Measurements from ENCODE around the gene ARMC3.
A peak's percentile ranks its signal among the peaks of the same experiment; 100 is the strongest.
"Not testable (repeated sequence)": the region's sequence is repeated elsewhere in the genome, so short reads cannot be mapped to it uniquely, and the experiment has no call there.

Gene ARMC3

DNA sequence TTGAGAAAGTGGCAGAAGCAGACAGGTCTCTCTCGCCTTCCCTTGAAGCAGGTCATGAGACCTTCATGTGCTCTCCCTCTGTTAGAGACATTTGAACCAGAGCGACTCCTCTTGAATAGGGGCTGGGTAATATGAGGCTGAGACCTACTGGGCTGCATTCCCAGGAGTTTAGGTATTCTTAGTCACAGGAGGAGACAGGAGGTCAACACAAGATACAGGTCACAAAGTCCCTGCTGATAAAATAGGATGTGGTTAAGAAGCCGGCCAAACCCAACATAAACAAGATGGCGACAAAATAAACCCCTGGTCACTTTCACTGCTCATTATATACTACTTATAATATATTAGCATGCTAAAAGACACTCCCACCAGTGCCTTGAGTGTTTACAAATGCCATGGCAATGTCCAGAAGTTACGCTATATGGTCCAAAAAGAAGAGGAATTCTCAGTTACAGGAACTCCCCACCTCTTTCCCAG lies 124.0 kb downstream of the ARMC3 start:
- DNase-seq: no peak

DNA sequence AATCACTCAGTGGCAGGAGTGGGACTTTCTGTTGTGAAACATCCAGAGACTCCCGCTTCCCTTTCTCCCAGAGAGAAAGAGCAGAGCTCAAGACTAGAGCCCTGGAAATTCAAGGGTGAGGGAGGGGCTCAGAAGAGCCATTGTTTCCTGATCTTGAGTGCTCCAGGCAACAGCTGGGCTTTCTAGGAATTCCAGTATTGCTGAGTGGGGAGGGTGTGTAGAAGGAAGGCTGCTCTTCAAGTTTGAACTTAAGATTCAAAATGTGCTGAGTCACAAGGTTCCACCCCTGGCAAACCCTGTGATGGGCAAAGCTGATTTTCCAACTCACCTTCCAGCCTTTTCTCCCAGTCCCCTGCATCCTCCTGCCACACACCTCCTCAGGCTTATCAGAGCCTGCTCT lies 125.2 kb downstream of the ARMC3 start:
- no peak for DNase-seq

DNA sequence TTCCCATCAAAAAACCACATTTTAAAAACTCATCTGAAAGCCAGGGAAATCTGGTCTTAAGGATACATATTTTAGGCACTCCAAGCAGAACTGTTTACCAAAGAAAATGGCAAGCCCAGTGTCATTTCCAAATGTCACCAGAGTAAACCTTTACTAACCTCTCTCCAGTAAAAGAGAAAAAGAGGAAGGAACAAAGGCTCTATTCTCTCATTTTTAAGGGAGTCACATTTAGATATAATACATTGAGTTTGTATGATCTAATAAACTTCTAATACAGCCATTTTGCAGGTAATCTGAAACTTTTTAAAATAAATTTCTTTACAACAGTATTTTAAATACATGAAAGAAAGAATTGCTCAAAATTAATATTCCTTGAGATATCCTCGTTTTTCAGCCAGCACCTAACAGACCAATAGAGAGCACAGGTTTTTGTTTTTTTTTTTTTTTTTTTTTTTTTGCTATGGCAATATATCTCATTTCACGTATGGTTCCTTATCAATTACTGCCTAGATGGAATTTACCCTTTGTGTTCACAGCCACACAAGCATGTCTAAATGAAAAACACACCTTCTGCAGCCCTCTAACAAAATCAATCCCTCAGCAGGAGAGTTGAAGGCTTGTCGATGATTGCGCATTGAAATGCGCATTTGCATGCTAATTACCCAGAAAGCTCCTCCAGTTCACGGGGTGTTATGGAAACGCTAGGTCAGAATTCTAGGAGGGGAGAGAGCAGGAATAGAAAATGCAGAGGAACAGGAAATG lies 127.8 kb downstream of the ARMC3 start:
- DNase-seq: no peak

DNA sequence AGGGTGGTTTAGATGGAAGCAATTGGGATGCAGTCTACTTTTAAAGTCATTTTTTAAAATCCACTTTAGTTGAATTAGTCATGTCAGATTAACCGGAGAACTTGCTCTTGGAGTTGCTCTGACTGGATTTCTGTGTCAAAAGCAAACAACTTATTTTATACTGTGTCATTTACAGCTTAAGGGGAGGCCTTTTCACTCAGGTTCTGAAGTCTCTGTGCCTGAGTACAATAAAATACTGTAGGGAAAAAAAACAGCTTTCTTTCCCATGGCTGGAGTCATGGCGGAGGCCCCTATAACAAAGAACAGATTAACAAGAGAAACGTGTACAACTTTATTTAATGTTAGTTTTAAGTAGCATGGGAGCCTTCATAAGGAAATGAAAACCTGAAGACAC lies 128.3 kb downstream of the ARMC3 start:
- DNase-seq: no peak

DNA sequence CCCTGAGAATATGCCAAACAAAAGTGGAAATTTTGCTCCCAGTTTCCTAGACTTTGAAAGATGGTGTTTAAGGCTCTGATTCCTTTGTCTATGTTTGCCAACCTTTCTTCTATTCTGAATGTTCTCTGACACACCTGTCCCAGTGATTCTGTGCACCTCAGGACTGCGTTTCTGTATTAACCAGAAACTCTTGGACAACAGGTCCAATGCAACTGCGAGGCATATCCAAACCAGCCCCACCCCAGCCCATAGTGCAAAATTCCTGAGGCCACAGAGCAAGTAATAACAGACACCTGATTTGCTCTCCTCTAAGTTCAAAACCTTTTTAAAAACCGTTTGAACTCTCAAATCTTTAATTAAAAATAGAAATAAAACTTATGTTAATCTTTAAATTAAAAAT lies 130.5 kb downstream of the ARMC3 start:
- DNase-seq: no peak

DNA sequence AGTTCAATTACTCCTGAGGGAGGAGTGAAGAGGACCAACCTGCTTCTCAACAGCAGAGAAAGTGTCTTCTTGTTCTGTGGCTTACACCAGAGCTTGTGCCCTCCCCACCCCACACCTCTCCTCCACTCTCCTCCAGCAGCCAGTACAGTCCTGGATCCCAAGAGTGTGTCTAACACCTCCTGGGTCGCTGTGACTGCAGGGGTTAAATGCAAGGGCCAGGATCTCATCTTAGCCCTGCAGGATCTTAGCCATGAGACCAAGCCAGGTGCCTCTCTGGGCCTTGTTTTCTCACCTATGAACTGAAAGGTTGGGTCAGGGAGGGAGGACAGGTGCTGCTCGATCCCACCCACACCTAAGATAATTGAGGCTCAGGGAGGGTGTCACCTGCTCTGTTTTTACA lies 133.1 kb downstream of the ARMC3 start:
- DNase-seq: no peak

DNA sequence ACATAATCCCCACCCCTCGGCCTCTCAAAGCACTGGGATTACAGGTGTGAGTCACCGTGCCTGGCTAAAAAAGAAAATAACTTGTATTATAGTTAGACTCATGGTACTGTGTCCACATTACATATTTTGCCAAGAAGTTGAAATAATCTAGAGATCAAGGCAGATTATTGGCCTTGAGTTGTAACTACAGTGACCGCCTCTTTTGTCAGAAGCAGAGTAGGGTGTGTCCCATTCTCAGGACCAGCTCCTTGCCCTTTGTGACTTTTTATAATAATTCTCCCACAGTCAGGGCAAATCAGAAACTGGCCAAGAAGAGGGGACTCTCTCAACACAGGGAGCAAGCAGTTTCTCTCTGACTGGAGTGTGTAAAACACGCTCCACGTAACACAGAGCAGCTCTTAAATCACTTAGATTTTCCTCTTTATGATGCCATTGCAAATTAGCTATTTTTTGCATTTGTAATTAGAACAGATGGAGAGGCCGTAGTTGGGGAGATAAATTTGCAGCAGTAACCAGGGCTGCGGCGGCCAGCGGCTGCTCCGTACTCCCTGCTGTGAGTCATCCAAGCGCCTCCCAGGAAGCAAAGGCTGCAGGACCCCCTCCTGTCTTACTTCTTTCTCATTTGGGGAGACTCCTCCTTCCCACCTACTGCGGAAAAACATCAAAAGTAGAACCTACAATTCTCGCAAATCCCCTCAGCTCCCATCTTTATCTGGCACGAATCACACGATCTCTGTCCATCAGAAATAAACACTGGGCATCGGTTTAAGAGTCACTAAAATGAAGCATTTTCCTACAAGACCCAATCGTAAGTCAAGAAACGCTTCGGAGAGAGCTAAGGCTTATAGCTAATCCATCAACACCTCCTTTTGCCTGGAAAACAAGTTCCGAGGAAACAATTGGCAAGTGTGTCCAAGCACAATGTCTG lies 135.5 kb downstream of the ARMC3 start:
- no peak for DNase-seq

DNA sequence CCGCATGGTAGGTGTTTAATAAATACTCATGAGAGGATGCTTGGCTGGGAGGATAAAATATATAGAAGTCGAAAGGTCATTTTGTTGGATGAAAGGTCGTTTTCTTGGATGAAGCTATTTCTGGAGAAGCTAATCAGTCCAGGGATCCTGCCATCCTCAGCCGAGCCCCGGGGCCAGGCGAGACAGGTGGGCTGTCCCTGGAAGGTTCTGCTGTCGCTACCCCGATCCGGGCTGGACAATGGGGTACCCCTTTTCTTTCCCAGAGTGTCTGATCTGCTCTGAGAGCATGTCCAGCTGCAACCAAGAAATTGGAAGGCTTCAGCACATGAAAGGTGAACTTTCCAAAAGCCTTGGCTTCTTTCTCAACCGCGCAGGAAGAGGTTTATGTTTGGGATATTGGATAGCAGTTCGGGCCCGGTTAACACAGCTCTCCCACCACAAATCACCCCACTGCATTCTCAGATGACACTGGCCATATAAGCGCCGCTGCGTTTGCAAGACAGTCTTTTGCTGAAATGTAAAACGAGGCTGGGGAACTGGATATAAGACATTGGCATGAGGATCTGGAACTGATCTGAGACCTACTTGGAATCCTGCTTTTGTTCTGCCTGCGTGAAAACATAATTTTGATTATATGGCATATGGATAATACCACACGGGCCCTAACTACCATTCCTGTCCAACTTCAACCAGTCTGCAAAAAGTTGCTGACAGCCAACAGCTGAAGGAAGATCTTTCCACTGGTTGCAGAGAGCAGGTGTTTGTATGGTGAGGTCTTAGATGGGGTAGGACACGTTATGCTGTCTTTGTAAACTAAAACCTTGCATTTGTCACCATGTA lies 136.3 kb downstream of the ARMC3 start:
- no peak for DNase-seq

DNA sequence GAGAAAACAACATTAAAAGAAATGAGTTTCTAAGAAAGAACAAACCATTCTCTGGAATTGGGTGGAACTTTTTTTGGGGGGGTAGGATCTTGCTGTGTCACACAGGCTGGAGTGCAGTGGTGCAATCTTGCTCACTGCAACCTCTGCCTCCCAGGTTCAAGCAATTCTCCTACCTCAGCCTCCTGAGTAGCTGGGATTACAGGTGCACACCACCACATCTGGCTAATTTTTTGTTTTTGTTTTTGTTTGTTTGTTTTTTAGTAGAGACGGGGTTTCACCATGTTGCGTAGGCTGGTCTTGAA lies 136.9 kb downstream of the ARMC3 start:
- not testable (repeated sequence) for DNase-seq

DNA sequence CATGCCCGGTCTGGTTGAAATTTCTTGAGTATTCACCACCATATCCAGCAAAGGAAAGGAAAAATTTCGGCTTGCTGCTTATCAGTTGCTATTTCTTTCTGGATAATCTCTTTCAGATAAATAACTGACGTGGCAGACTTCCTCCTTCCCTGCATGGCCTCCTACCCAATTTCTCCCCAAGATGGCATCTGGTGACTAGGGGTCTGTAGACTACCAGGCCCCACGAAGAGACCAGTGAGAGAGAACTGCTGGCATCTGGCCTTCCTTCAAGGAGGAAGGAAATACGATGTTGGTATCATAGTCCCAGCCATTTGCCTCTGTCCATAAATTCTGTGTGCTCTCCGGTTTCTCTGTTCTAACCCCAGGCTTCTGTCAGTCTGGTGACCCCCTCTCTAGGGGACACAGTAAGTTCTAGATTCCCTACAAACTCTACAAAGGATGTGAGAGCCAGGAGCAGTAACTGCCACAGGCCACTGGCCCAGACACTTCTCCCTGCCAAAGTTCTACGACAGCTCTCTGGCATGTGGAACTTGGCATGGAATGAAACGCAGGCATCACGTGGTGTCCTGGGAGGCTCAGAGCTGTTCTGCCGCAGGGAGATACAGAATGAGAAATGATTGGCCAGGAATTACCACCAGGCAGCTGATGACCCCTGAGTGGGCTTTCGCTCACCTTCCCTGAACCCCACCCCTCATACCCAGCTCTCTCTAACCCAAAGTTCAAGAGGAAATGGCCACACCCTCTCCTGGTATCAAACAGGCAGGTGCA lies 137.5 kb downstream of the ARMC3 start:
- DNase-seq: no peak

DNA sequence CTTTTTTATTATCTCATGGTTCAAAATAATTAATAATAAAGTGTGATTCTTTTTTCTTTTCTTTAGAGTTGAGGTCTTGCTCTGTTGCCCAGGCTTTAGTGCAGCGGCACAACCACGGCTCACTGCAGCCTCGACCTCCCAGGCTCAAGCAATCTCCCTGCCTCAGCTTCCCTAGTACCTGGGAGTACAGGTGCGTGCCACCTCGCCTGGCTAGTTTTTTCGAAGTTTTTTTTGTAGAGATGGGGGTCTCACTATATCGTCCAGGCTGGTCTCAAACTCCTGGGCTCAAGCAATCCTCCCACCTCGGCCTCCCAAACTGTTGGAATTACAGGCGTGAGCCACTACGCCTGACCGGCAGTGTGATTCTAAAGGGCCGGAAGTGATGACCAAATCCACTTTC lies 139.5 kb downstream of the ARMC3 start:
- DNase-seq: no peak

DNA sequence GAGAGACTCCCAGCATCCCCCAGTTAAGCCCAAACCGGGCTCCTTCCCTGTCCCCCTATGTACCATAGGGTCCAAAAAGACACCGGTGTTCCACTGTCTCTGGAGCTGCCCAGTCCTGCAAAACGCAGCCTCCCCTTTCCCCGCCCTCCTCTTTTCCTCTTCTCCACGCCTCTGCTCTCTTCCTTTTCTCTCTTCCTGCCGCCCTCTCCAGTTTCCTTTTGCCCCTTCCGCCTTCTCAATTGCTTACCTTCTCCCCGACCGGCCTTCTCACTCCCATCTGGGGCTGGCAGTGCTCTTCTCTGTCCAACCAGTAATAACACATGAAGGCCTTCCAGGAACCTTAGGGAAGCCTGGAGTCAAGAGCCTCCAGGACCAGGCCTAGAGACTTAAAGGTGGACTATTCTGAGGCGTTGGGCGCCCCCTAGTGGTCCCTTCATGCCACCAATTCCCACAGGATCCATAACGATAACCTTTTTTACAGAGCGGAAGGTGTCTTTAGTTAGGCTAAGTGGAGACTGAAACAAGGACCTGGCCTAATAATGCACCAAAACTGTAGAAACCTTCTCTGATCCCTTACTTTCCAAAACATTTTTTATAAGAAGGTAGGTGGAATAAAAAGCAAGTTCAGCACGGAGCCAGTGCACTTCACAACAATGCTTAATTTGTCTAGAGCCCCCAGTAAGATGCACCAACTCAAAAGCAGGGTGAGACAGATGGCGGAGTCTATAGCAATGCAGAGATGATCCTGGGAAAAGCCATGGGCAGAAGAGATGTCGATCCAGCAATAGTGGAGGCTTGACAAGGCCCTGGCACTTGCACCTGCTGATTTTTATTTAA lies 140.3 kb downstream of the ARMC3 start:
- DNase-seq: peak; percentile 61 to 62

DNA sequence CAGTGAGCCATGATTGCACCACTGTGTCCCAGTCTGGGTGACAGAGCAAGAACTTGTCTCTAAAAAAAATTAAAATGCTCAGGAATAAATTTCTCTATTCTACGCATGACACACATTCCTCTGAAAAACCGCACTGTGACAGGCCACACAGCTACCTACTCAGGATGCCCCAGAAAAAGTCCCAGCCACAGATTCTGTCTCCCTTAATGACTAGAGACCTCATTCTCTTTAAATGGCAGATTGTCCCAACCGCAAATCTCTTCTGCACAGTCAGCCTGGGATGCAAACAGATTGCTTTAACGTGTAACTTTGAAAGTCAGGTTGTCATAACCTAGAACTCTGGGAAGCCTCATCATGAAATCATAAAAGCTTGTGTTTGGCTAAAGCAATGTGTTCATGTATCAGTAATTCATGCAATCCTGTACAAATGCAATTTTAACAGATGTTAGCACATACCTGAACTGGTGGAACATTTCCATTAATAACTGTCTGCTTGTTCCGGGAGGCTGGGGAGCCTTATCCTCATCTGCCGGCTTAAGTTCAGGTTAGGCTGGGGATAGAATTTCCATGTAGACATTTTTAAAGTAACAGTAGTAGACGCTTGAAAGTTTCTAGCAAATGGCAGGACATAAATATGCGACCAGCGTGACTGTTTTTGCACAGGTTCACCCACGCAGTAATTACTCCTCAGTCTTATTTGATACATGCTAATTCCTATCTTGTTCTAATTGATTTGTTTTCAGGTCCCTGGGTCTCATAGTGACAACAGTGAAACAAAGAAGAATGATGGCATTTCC lies 141.4 kb downstream of the ARMC3 start:
- DNase-seq: no peak

DNA sequence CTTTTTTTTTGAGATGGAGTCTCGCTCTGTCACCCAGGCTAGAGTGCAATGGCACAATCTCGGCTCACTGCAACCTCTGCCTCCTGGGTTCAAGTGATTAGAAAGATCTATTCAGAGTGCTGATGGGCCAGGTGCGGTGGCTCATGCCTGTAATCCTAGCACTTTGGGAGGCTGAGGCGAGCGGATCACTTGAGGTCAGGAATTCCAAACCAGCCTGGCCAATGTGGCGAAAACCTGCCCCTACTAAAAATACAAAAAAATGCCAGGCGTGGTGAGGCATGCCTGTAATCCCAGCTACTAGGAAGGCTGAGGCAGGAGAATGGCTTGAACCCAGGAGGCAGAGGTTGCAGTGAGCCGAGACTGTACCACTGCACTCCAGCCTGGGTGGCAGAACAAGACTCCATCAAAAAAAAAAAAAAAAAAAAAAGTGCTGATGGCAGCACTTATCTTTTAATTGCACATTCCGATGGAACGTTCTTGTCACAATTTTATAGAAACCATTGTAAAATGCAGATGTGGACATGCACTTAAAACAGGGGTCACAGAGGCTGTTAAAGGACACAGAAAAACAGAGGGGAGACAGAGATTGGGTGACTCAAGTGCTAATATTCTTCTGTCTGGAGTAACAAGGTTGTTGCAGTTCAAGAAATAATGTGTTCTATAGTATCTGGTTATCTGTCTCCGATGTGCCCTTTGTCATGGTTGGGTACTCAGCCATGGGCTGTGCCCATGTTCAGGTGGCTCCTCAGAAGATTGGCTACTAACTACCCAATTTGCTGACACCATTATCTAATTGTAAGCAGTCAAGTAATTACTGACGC lies 142.4 kb downstream of the ARMC3 start:
- not testable (repeated sequence) for DNase-seq

DNA sequence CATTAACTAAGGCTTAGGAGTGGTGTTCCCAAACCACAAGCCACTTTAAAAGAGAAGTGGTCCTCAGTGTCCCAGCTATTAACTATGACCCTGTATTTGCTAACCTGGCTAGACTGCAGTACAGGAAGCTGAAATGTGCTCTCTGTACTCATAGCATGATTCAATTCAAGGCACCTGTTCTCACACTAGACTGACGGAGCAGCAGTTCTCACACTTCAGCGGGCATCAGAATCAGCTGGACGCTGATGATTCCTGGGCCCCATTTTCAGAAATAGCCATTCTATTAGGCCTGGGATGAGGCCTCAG lies 143.0 kb downstream of the ARMC3 start:
- DNase-seq: no peak

DNA sequence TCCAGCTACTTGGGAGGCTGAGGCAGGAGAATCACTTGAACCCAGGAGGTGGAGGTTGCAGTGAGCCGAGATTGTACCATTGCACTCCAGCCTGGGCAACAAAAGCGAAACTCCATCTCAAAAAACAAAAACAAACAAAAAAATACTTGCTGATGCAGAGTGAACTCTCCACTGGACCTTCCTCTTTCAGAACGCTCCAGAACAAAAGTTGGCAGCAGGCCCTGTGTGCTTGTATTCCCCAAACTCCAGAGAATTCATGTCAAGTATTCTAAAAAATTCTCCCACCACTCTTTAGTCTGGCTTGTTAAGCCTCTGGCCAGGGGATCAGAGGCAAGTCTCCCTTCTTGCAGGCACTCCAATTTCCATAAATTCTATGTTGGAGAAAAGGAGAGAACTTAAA lies 144.7 kb downstream of the ARMC3 start:
- DNase-seq: not testable (repeated sequence)

DNA sequence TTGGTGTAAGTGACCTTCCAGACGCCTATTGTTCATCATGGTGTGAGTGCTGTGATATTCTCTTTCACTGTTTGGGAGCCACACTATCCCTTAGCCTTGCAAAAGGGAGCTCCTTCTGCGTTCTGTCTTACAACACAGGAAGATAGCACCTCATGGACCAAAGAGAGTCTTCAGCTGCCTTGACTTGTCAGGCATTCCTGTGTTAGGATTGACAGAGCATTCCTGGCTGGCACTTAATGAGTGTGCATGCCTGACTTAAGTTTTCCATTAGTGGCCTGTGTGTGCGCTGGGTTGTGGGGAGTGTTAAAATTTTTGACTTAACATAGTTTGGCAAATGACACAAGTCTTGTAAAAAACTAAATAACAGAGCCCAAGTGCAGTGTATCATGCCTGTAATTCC lies 145.7 kb downstream of the ARMC3 start:
- DNase-seq: no peak

DNA sequence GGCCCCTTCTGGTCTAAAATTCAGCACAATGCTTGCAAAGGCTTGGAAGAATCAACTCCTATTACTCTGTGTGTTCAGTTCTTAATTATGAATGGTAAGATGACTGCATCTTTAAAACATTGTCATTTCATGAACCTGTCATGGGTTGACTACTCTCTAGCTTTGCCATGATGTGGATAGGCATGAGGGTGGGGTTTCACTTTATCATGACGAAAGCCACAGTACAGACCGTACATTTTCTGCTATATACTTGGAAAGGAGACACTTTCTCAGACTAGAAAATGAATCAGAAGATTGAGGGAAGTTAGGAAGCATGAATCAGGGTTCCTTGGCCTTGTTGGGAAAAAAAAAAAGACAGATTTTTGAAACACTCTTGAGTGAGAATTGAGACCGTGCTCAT lies 147.8 kb downstream of the ARMC3 start:
- DNase-seq: no peak

DNA sequence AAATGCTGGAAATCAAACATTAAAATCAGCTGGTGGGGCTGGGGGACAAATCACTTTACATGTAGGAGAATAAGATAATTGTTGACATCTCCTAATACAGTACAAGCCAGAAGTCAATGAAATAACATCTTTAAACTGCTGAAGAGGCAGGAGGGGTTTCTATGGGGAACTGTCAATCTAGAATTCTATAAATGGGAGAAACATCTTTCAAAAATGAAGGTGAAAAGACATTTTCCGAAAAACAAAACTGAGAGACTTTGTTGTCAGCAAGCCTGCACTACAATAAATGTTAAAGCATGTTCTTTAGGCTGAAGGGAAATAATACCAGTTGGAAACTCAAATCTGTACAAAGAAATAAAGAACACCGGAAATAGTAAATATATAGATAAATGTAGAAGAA lies 150.3 kb downstream of the ARMC3 start:
- no peak for DNase-seq

DNA sequence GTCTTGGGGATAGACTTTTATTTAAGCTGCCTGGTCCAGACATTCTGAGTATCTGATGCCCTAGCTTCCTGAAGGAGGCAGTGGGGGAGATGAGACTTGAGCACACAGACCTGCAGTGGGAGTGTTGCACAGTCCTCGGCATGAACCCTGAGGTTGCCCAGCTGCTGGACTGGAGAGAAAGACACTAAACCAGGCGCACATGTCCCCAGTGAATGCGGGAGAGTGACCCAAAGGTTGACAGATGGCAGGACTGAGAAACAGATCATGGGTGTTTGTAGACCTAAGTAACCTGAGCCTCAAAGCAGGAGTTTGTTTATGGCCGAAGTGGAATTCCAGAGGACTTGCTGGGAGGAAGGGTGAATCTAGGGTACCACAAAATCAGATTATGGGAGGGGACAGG lies 151.8 kb downstream of the ARMC3 start:
- no peak for DNase-seq

All from activated CD4-positive, alpha-beta T cell treated with anti-CD3 and anti-CD28 coated beads for 4 hours (primary cell).